IPS-15b (cell line): Measurements from ENCODE around the gene TMTC3.

Source experiments
- H3K27me3 ChIP-seq: one replicate; pipeline ENCODE4 v1.6.1; 2013; ENCODE audit warnings: low read length; ENCODE audit not compliant: control insufficient read depth, insufficient read depth
- H3K36me3 ChIP-seq: one replicate; pipeline ENCODE4 v1.6.1; 2013; ENCODE audit warnings: low read length; ENCODE audit not compliant: control insufficient read depth, insufficient read depth
- H3K4me1 ChIP-seq: one replicate; pipeline ENCODE4 v1.6.1; 2013; ENCODE audit warnings: mild to moderate bottlenecking, low read length; ENCODE audit not compliant: control insufficient read depth, insufficient read depth
- H3K4me3 ChIP-seq: one replicate; pipeline ENCODE4 v1.5.1; 2013; ENCODE audit warnings: low read depth, low read length
- H3K9ac ChIP-seq: one replicate; pipeline ENCODE4 v1.6.1; 2013; ENCODE audit warnings: low read depth, mild to moderate bottlenecking, low read length
- H3K9me3 ChIP-seq: one replicate; pipeline ENCODE4 v1.6.1; 2013; ENCODE audit warnings: mild to moderate bottlenecking, low read length; ENCODE audit not compliant: control insufficient read depth, insufficient read depth

Gene TMTC3

DNA sequence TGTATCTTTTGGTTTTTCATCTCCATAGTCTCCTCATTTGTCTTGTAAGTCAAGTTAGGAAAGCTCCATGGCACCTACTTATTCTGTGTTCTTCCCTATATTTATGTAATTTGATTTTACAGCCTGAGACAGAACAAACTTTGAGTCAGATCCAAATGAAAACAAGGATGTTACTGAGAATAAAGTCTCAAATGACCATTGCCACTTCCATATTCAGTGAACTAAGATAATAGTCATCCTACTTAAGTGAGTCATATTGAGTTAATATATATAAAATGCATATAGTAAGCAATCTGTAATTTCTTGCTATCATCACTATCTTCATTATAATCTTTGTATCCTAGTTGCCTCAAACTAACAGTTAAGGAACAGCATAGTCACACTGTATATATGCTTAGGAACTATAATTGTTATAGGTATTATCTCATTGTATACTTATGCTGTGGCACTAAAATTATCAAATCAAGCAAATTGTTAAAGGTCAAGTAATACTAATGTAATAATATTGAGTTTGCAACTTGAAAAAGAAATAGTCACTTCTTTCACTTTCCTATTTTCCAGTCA is 30.8 kb downstream of the TMTC3 start:
- Histone ChIP-seq H3K4me3 (no peak overlapping the region), H3K27me3 (no peaks in the 10 kb centered on the region), H3K9ac (no peak overlapping the region), H3K4me1 (no peaks in the 10 kb centered on the region), H3K9me3 (no peaks in the 10 kb centered on the region), H3K36me3 (peaks cover 6% of the 10 kb centered on the region)

DNA sequence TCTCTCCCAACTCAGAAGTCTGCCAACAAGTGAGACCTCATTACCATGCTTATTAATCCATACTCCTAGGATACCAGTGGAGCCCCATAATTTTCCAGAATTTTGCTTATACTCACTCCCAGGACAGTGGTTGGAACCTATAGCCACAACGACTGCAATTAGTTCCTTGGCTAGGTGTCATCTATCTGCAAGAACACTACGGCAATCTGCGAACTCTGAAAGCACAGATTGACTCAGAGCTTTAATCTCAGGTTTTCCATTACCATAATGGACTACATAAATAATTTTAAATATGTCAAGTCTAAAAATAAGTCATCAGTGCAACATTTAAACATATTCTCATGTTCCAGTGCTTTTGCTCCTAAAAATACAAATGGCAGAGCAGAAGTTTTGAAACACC is 33.4 kb downstream of the TMTC3 start:
- Histone ChIP-seq H3K4me1 (no peaks in the 10 kb centered on the region), H3K9ac (no peak overlapping the region), H3K27me3 (no peaks in the 10 kb centered on the region), H3K9me3 (no peaks in the 10 kb centered on the region), H3K36me3 (peaks cover 6% of the 10 kb centered on the region), H3K4me3 (no peak overlapping the region)

DNA sequence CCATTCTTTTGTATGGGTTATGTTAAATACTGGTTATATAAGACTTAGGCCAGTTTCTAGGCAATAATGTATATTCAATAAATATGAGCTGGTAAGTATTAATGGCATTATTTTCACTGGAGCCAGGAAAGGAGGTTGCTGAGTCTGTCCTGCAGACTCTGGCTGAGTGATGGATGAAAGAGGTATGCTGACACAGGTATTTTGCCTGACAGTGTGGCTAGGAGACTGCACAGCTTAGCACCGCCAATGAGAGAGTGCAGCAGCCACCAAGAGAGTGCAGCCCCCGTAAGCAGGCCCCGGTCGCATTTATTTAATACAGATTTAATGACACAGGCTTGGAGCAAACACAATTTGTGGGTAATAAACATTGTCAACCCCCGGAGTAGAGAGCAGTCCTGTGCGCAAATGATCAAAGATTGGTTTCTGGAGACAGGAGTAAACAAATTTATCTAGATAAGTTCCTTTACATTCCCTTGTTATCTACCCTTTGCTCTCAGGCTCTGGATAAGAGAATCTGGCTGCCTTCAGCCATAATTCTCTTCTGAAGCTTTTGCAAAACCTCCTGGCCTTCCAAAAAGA is 37.4 kb downstream of the TMTC3 start:
- H3K9me3 ChIP-seq: no peaks in the 10 kb centered on the region
- H3K4me1 ChIP-seq: no peaks in the 10 kb centered on the region
- H3K36me3 ChIP-seq: peaks cover 6% of the 10 kb centered on the region
- no peak overlapping the region for H3K9ac ChIP-seq
- H3K27me3 ChIP-seq: no peaks in the 10 kb centered on the region
- no peak overlapping the region for H3K4me3 ChIP-seq

DNA sequence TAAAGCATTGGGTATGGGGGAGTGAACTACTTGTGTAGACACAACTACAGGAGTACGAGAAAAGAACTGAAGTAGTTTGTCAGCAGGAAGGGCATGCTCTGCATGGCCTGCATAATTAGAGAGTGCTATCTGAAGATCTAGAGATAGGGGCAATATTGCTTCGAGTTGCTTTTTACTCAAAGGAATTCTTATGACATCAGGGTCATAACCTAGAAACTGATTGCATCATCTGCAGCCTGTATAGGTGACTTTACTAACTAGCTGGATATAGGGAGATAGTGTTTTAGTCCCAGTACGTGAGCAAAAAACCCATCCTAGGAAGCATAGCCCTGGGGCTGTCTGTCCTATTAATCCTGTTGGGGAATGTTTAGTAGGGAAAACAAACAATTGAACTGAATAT is 39.8 kb downstream of the TMTC3 start:
- Histone ChIP-seq H3K4me1 (no peaks in the 10 kb centered on the region), H3K27me3 (no peaks in the 10 kb centered on the region), H3K36me3 (no peaks in the 10 kb centered on the region), H3K4me3 (no peak overlapping the region), H3K9ac (no peak overlapping the region), H3K9me3 (no peaks in the 10 kb centered on the region)

DNA sequence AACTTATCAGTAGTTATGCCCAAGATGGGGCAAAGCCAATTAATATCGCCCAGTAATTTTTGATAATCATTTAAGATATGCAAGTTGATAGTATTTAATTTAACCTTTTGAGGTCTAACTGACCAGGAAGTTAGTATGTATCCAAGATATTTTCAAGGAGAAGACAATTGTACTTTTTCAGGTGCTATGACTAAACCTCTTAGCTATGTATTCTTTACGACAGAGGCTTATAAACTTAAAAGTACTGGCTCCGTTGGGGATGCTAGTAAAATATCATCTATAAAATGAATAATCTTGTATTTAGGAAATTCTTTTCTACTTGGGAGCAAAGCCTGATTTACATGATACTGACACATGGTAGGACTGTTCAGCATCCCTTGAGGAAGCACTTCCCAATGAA is 40.3 kb downstream of the TMTC3 start:
- Histone ChIP-seq H3K9ac (no peak overlapping the region), H3K36me3 (no peaks in the 10 kb centered on the region), H3K9me3 (no peaks in the 10 kb centered on the region), H3K4me1 (no peaks in the 10 kb centered on the region), H3K27me3 (no peaks in the 10 kb centered on the region), H3K4me3 (no peak overlapping the region)

DNA sequence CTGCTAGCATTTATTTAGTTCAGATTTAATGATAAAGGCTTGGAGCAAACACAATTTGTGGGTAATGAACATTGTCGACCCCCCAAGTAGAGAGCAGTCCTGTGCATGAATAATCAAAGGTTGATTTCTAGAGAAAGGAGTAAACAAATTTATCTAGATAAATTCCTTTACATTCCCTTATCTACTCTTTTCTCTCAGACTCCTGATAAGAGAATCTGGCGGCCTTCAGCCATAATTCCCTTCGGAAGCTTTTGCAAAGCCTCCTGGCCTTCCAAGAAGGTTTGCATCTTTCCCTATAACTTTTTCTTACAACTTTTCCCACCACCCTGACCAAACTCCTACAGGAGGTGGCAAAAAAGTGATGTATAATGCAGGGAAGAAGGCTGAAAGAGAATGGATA is 42.1 kb downstream of the TMTC3 start:
- Histone ChIP-seq H3K4me3 (no peak overlapping the region), H3K4me1 (no peaks in the 10 kb centered on the region), H3K27me3 (no peaks in the 10 kb centered on the region), H3K9me3 (no peaks in the 10 kb centered on the region), H3K36me3 (no peaks in the 10 kb centered on the region), H3K9ac (no peak overlapping the region)

DNA sequence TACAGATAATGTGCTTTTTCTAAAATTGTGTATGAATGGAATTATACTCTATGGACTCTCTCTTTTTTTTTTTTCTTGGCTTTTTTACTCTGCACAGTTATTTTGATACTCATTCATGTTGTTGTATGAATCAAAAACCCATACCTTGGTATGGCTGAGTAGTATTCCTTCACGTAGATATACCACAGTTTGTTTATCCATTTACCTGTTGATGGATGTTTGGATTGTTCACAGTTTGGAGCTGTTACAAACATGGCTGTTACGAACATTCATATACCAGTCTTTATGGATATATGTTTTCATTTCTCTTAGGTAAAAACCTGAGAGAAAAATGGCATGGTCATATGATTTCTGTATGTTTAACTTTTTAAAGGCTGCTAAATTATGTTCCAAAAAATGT is 43.2 kb downstream of the TMTC3 start:
- Histone ChIP-seq H3K4me1 (no peaks in the 10 kb centered on the region), H3K9me3 (no peaks in the 10 kb centered on the region), H3K4me3 (no peak overlapping the region), H3K36me3 (no peaks in the 10 kb centered on the region), H3K27me3 (no peaks in the 10 kb centered on the region), H3K9ac (no peak overlapping the region)

DNA sequence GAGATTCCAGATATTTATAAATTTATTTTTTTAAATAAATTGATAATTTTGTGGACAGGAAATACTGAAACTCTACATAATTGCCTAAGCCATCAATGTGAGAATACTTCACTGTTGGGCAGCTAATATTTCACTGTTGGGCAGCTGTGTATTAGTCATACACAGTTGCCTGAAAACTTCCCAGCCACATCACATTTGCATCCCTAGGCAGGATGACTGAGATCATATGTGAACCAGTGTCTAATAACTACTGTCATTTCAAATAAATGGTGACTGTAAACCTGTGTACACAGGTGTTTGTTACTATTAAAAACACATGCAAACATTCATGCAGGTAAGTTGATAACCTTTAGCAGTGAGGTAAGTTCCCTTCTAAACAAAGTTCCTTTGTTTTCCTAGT is 43.9 kb downstream of the TMTC3 start:
- Histone ChIP-seq H3K9ac (no peak overlapping the region), H3K27me3 (no peaks in the 10 kb centered on the region), H3K9me3 (no peaks in the 10 kb centered on the region), H3K4me1 (no peaks in the 10 kb centered on the region), H3K36me3 (no peaks in the 10 kb centered on the region), H3K4me3 (no peak overlapping the region)

DNA sequence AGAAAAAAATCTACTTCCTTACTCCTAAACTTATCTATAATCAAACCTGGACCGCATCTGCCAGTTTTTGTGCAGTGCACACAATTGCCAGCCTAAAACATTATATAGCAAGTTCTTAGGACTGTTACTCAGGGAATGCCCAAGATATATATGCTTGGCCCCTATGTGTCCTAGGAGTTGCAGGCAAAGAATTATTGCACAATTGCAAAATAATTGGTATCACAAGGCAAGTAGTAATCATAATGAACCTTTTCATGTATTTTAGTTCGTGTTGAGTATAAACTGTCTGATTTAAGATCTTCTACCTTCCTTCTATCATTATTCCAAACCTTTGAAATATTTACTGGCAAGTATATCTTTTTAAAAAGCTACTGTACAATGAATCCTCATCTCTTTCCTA is 45.5 kb downstream of the TMTC3 start:
- Histone ChIP-seq H3K27me3 (no peaks in the 10 kb centered on the region), H3K4me3 (no peak overlapping the region), H3K9ac (no peak overlapping the region), H3K9me3 (no peaks in the 10 kb centered on the region), H3K4me1 (no peaks in the 10 kb centered on the region), H3K36me3 (no peaks in the 10 kb centered on the region)

DNA sequence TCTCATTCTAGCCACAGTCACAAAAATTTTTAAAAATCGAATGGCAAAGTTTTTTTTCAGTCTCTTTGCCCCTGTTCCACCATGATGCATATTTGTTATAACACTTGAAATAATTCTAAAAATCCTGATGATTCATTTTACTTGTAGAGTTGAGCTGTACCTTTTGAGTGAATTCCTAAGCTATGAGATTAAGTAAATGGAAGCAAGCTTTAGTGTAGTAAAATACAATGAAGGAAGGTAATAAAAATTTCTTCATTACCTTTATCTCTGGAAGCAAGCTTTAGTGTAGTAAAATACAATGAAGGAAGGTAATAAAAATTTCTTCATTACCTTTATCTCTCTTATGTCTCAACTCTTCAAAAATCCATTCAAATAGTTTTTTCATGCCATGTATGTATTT is 46.1 kb downstream of the TMTC3 start:
- Histone ChIP-seq H3K4me3 (no peak overlapping the region), H3K9ac (no peak overlapping the region), H3K4me1 (no peaks in the 10 kb centered on the region), H3K36me3 (no peaks in the 10 kb centered on the region), H3K27me3 (no peaks in the 10 kb centered on the region), H3K9me3 (no peaks in the 10 kb centered on the region)

DNA sequence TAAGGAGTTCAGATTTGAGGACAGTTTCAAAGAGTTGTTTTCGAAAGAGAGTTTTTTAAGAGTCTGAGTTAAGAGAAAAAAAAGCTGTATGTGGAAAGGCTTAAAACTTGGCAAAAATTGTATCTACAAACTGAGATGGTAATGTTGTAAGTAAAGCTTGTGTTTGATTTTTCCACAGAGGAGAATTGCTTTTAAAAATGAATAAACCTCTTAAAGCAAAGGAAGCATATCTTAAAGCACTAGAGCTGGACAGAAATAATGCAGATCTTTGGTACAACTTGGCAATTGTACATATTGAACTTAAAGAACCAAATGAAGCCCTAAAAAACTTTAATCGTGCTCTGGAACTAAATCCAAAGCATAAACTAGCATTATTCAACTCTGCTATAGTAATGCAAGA is 50.3 kb downstream of the TMTC3 start:
- Histone ChIP-seq H3K4me1 (no peaks in the 10 kb centered on the region), H3K9me3 (no peaks in the 10 kb centered on the region), H3K27me3 (no peaks in the 10 kb centered on the region), H3K9ac (no peak overlapping the region), H3K4me3 (no peak overlapping the region), H3K36me3 (no peaks in the 10 kb centered on the region)

DNA sequence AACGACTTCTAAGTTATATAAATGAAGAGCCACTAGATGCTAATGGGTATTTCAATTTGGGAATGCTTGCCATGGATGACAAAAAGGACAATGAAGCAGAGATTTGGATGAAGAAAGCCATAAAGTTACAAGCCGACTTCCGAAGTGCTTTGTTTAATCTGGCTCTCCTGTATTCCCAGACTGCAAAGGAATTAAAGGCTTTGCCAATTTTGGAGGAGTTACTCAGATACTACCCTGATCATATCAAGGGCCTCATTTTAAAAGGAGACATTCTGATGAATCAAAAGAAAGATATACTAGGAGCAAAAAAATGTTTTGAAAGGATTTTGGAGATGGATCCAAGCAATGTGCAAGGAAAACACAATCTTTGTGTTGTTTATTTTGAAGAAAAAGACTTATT is 52.8 kb downstream of the TMTC3 start:
- H3K27me3 ChIP-seq: no peaks in the 10 kb centered on the region
- no peak overlapping the region for H3K9ac ChIP-seq
- no peaks in the 10 kb centered on the region for H3K4me1 ChIP-seq
- no peak overlapping the region for H3K4me3 ChIP-seq
- H3K9me3 ChIP-seq: no peaks in the 10 kb centered on the region
- no peaks in the 10 kb centered on the region for H3K36me3 ChIP-seq
